Liver (tissue), 9 donors: Measurements from ENCODE around the gene CIB4. TPM values are rescaled to one million over a fixed set of nuclear protein-coding genes. Genes with fewer than 3 reads are reported as not detected.

Source experiments
- DNase-seq: peaks from one replicate; pipeline ENCODE4 v3.0.0-alpha.2; 2017; ENCODE audit warnings: low spot score
- H3K27ac ChIP-seq, 2 donors: one replicate each; pipeline ENCODE4 v1.7.0; 2013; ENCODE audit warnings: inconsistent platforms in 2 of 2, low read length in 2 of 2, control low read depth in 1 of 2, low read depth in 1 of 2, mild to moderate bottlenecking in 1 of 2
- H3K27me3 ChIP-seq, 4 donors: one replicate each; pipeline versions ENCODE4 v1.6.1 to v1.7.0; 2013; ENCODE audit warnings: low read length in 3 of 4, inconsistent platforms in 1 of 4, mild to moderate bottlenecking in 1 of 4, moderate library complexity in 1 of 4; ENCODE audit not compliant: control insufficient read depth in 4 of 4, insufficient read depth in 4 of 4
- H3K36me3 ChIP-seq, 4 donors: one replicate each; pipeline versions ENCODE4 v1.6.1 to v1.7.0; 2013; ENCODE audit warnings: low read length in 3 of 4, mild to moderate bottlenecking in 3 of 4, low read depth in 1 of 4, moderate library complexity in 1 of 4; ENCODE audit not compliant: control insufficient read depth in 4 of 4, insufficient read depth in 3 of 4
- H3K4me1 ChIP-seq, 4 donors: one replicate each; pipeline versions ENCODE4 v1.6.1 to v1.7.0; 2013; ENCODE audit warnings: low read length in 3 of 4, mild to moderate bottlenecking in 3 of 4, moderate library complexity in 1 of 4; ENCODE audit not compliant: control insufficient read depth in 4 of 4, insufficient read depth in 4 of 4
- H3K4me3 ChIP-seq, 3 donors: one replicate each; pipeline versions ENCODE4 v1.6.1 to v1.7.0; 2013; ENCODE audit warnings: low read length in 3 of 3, control low read depth in 1 of 3, low read depth in 1 of 3, mild to moderate bottlenecking in 1 of 3
- H3K9ac ChIP-seq, 2 donors: one replicate each; pipeline ENCODE4 v1.7.0; 2013; ENCODE audit warnings: low read length in 2 of 2, mild to moderate bottlenecking in 2 of 2, moderate library complexity in 2 of 2, control low read depth in 1 of 2, low read depth in 1 of 2
- H3K9me3 ChIP-seq, 4 donors: one replicate each; pipeline versions ENCODE4 v1.6.1 to v1.7.0; 2013; ENCODE audit warnings: low read length in 3 of 4; ENCODE audit not compliant: control insufficient read depth in 4 of 4
- FOXA1 ChIP-seq: IDR thresholded peaks from 2 replicates; pipeline ENCODE4 v1.6.1; 2016; ENCODE audit warnings: antibody characterized with exemption
- GABPA ChIP-seq, 2 donors: IDR thresholded peaks in 1 of 2; conservative IDR thresholded peaks in 1 of 2; 2 replicates each; pipeline ENCODE4 v1.6.1; 2016; ENCODE audit warnings: antibody characterized with exemption in 2 of 2, mild to moderate bottlenecking in 1 of 2, moderate library complexity in 1 of 2
- HNF4A ChIP-seq, 2 donors: conservative IDR thresholded peaks; 2 replicates each; pipeline ENCODE4 v1.6.1; 2016; ENCODE audit warnings: antibody characterized with exemption in 2 of 2, mild to moderate bottlenecking in 2 of 2
- HNF4G ChIP-seq: IDR thresholded peaks from 2 replicates; pipeline ENCODE4 v1.6.1; 2016; ENCODE audit warnings: antibody characterized with exemption
- JUND ChIP-seq, 2 donors: IDR thresholded peaks; 2 replicates each; pipeline ENCODE4 v1.6.1; 2016; ENCODE audit warnings: antibody characterized with exemption in 2 of 2
- RAD21 ChIP-seq, 2 donors: IDR thresholded peaks; 2 replicates each; pipeline ENCODE4 v1.6.1; 2016; ENCODE audit warnings: antibody characterized with exemption in 2 of 2, mild to moderate bottlenecking in 2 of 2
- RXRA ChIP-seq, 2 donors: IDR thresholded peaks; 2 replicates each; pipeline ENCODE4 v1.6.1; 2017 to 2018; ENCODE audit warnings: antibody characterized with exemption in 2 of 2, mild to moderate bottlenecking in 1 of 2
- SP1 ChIP-seq: IDR thresholded peaks from 2 replicates; pipeline ENCODE4 v1.6.1; 2018; ENCODE audit warnings: antibody characterized with exemption, mild to moderate bottlenecking
- TAF1 ChIP-seq: conservative IDR thresholded peaks from 2 replicates; pipeline ENCODE4 v1.6.1; 2016; ENCODE audit warnings: antibody characterized with exemption, mild to moderate bottlenecking
- YY1 ChIP-seq: IDR thresholded peaks from 2 replicates; pipeline ENCODE4 v1.6.1; 2016; ENCODE audit warnings: antibody characterized with exemption, mild to moderate bottlenecking
- WGBS: extraction: QIAGEN DNeasy Blood & Tissue Kit; methylation state at CpG from one replicate; pipeline ENCODE4 v1.1.7; 2013; 5-methylcytosine and 5-hydroxymethylcytosine counted together
- polyA plus RNA-seq, 2 donors: library from polyadenylated mRNA; stranded (reverse) in 1 of 2; unstranded in 1 of 2; fragments of 200-250 nt in 1 of 2; fragments of >200 nt in 1 of 2; fragmentation: Nextera tagmentation in 1 of 2; extraction: Ambion mirVana in 1 of 2; gene quantifications; one replicate each; pipeline versions ENCODE4 v1.2.1 to v1.2.3, GENCODE V29; 2013 to 2015
- total RNA-seq, 2 donors: library from RNA; depleted of rRNA; stranded (reverse); fragments of >200 nt; gene quantifications; one replicate each; pipeline ENCODE4 v1.2.3, GENCODE V29; 2014
- TF ChIP-seq, protein P1 (sequence below): IDR thresholded peaks from 2 replicates; pipeline ENCODE4 v1.6.1; 2016; ENCODE audit warnings: antibody characterized with exemption
- TF ChIP-seq, protein P2 (sequence below): fragments of 150-350 bp; IDR thresholded peaks from 2 replicates; pipeline ENCODE4 v1.5.1; 2017; ENCODE audit warnings: improper control_type of control experiment, low read depth, low read length; ENCODE audit not compliant: missing input control
- TF ChIP-seq, protein P3 (sequence below): IDR thresholded peaks from 2 replicates; pipeline ENCODE4 v1.6.1; 2016; ENCODE audit warnings: antibody characterized with exemption, mild to moderate bottlenecking
- donor health status: healthy.
- donor health status: healthy.
- donor health status: healthy.
- donor health status: healthy.
- donor health status: healthy.

Gene CIB4
- total and polyA plus RNA-seq, 4 donors = not detected

DNA sequence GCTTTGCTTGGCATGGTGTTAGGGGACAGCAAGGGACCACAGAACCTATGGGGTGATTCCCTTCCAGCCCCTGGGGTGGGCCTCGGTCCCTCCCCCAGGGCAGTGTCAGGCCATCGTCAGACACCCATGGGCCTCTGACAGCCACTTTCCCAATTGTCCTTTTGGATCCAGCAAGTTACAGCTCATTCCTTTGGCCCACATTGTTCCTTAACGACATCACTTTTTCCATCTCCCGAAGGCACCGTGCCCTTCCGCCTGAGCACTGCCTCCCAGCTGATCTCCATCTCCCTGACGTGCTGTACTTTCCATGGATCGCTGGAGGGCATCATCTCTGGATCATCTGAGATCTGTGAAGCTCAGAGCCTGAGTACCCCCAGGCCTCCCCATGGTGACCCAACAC, 41.0 kb upstream of the CIB4 start (continued):
- TF ChIP-seq, protein P1, sequence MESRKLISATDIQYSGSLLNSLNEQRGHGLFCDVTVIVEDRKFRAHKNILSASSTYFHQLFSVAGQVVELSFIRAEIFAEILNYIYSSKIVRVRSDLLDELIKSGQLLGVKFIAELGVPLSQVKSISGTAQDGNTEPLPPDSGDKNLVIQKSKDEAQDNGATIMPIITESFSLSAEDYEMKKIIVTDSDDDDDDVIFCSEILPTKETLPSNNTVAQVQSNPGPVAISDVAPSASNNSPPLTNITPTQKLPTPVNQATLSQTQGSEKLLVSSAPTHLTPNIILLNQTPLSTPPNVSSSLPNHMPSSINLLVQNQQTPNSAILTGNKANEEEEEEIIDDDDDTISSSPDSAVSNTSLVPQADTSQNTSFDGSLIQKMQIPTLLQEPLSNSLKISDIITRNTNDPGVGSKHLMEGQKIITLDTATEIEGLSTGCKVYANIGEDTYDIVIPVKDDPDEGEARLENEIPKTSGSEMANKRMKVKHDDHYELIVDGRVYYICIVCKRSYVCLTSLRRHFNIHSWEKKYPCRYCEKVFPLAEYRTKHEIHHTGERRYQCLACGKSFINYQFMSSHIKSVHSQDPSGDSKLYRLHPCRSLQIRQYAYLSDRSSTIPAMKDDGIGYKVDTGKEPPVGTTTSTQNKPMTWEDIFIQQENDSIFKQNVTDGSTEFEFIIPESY = no peak
- TF ChIP-seq SP1 (no peak), TAF1 (no peak), HNF4G (no peak), YY1 (no peak)
- TF ChIP-seq, protein P2, sequence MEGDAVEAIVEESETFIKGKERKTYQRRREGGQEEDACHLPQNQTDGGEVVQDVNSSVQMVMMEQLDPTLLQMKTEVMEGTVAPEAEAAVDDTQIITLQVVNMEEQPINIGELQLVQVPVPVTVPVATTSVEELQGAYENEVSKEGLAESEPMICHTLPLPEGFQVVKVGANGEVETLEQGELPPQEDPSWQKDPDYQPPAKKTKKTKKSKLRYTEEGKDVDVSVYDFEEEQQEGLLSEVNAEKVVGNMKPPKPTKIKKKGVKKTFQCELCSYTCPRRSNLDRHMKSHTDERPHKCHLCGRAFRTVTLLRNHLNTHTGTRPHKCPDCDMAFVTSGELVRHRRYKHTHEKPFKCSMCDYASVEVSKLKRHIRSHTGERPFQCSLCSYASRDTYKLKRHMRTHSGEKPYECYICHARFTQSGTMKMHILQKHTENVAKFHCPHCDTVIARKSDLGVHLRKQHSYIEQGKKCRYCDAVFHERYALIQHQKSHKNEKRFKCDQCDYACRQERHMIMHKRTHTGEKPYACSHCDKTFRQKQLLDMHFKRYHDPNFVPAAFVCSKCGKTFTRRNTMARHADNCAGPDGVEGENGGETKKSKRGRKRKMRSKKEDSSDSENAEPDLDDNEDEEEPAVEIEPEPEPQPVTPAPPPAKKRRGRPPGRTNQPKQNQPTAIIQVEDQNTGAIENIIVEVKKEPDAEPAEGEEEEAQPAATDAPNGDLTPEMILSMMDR = no peak

DNA sequence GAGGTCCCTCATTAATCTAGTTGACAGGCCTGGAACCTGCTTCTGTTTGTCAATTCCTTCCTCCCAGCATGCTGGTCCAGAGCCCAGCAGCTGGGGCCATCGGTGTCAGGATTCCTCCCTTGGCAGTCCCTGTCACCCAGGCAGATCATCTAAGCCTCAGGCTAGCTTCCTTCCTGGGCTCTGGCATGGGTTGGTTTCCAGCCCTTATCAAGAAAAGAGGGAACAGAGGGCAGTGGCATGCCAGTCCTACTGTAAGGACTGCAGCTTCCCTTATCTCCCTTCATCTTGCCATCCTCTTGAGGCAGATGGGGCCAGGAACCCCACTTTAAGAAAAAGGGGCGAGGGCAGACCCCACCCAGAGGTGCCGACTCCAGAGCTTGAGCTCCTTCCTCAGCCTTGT, 40.5 kb upstream of the CIB4 start:
- Histone ChIP-seq H3K27me3 (peaks cover 0 to 4% (median 0%) of the 10 kb centered on the region in 4 donors), H3K36me3 (no peaks in the 10 kb centered on the region), H3K27ac (no peak overlapping the region), H3K4me3 (no peak overlapping the region), H3K9ac (no peak overlapping the region), H3K9me3 (peaks cover 0 to 5% (median 2%) of the 10 kb centered on the region in 4 donors), H3K4me1 (no peaks in the 10 kb centered on the region)
- no peak for TF ChIP-seq SP1
- no peak for TF ChIP-seq FOXA1
- no peak for TF ChIP-seq HNF4G
- DNase-seq = no peak
- 84% methylated on average over 3 of the region's 3 CpGs for WGBS

DNA sequence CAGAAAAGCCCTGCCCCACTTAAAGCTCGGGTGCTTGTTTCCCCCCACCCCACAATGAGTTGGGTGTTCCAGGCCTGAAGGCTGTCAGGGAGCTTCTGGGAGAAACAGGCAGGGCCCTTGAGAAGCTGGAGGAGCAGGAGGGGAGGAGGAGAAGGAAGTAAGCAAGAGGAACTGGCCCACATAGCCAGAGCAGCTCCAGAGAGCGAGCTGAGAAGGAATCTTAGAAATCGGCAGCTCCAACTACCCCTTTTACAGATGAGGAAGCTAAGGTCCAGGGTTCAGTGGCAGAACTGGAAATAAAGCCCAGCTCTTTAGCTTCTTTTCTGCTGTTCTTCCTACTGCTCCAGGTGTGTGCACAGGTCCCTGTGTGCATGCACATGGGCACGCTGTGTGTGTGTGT, 38.7 kb upstream of the CIB4 start:
- 75% methylated on average over 4 of the region's 4 CpGs for WGBS
- H3K4me1 ChIP-seq = no peaks in the 10 kb centered on the region
- no peak overlapping the region for H3K27ac ChIP-seq
- DNase-seq = no peak
- no peaks in the 10 kb centered on the region for H3K27me3 ChIP-seq
- H3K36me3 ChIP-seq = no peaks in the 10 kb centered on the region
- no peak for TF ChIP-seq GABPA (IDR thresholded peaks at IDR 0.05 in 1 of 2, conservative IDR thresholded peaks at IDR 0.05 in 1 of 2)
- no peak for TF ChIP-seq TAF1
- TF ChIP-seq, protein P1 = no peak
- TF ChIP-seq JUND (IDR thresholded peaks at IDR 0.05) = no peak
- peaks cover 0 to 5% (median 2%) of the 10 kb centered on the region in 4 donors for H3K9me3 ChIP-seq
- H3K9ac ChIP-seq = no peak overlapping the region
- no peak overlapping the region for H3K4me3 ChIP-seq

DNA sequence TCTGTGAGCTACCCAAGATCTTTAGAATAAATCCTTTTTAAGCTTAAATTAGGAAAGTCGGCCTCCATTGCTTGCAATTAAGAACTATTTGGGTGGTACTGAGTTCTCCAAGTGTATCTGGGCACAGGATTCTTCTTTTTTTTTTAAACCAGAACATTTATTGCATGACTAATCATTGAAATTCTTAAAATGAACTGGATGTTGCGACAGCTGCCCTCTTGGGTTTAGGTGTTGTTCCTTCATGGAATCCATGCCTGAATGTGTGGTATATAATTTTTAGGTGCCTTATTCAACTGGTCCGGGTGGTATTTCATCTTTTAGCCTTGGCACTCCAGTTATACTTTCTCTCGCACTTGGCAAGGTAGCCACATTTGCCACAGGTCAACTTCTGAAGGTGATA, 36.9 kb upstream of the CIB4 start:
- H3K9ac ChIP-seq = no peak overlapping the region
- DNase-seq = no peak
- H3K27ac ChIP-seq = no peak overlapping the region
- H3K4me1 ChIP-seq = no peaks in the 10 kb centered on the region
- H3K4me3 ChIP-seq = no peak overlapping the region
- no peaks in the 10 kb centered on the region for H3K36me3 ChIP-seq
- peaks cover 0 to 5% (median 2%) of the 10 kb centered on the region in 4 donors for H3K9me3 ChIP-seq
- H3K27me3 ChIP-seq = no peaks in the 10 kb centered on the region
- 85% methylated on average over 4 of the region's 4 CpGs for WGBS
- TF ChIP-seq JUND (IDR thresholded peaks at IDR 0.05) (no peak), SP1 (no peak), RXRA (IDR thresholded peaks at IDR 0.05) (no peak), GABPA (IDR thresholded peaks at IDR 0.05 in 1 of 2, conservative IDR thresholded peaks at IDR 0.05 in 1 of 2) (no peak), RAD21 (IDR thresholded peaks at IDR 0.05) (no peak), FOXA1 (no peak), HNF4A (conservative IDR thresholded peaks at IDR 0.05) (no peak)
- TF ChIP-seq, protein P3, sequence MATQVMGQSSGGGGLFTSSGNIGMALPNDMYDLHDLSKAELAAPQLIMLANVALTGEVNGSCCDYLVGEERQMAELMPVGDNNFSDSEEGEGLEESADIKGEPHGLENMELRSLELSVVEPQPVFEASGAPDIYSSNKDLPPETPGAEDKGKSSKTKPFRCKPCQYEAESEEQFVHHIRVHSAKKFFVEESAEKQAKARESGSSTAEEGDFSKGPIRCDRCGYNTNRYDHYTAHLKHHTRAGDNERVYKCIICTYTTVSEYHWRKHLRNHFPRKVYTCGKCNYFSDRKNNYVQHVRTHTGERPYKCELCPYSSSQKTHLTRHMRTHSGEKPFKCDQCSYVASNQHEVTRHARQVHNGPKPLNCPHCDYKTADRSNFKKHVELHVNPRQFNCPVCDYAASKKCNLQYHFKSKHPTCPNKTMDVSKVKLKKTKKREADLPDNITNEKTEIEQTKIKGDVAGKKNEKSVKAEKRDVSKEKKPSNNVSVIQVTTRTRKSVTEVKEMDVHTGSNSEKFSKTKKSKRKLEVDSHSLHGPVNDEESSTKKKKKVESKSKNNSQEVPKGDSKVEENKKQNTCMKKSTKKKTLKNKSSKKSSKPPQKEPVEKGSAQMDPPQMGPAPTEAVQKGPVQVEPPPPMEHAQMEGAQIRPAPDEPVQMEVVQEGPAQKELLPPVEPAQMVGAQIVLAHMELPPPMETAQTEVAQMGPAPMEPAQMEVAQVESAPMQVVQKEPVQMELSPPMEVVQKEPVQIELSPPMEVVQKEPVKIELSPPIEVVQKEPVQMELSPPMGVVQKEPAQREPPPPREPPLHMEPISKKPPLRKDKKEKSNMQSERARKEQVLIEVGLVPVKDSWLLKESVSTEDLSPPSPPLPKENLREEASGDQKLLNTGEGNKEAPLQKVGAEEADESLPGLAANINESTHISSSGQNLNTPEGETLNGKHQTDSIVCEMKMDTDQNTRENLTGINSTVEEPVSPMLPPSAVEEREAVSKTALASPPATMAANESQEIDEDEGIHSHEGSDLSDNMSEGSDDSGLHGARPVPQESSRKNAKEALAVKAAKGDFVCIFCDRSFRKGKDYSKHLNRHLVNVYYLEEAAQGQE = no peak
- TF ChIP-seq, protein P1 = no peak
